Activated CD8-positive, alpha-beta T cell treated with anti-CD3 and anti-CD28 coated beads for 36 hours (primary cell): ENCODE measurements around the gene ATP10A. TPM values are rescaled to one million over a fixed set of nuclear protein-coding genes. Genes with fewer than 3 reads are reported as not detected.

Source experiments
- ATAC-seq: fragments of 200-7000 bp; cut with Tn5 transposase; one replicate; pipeline ENCODE4 v1.10.0; 2021; ENCODE audit warnings: mild to moderate bottlenecking, moderate library complexity
- CTCF ChIA-PET: fragments of 350-600 bp; sonication (Branson Sonifier 250); formaldehyde crosslinking; loops from one replicate; lab custom pipeline; 2021; ENCODE audit warnings: antibody characterized with exemption; lab: Charles Lee
- POLR2A ChIA-PET: fragments of 350-600 bp; sonication (Branson Sonifier 250); formaldehyde crosslinking; loops from one replicate; lab custom pipeline; 2021; ENCODE audit warnings: antibody characterized with exemption; lab: Charles Lee
- DNase-seq: peaks from one replicate; pipeline ENCODE4 v3.0.0-alpha.2; 2020
- H3K27ac Mint-ChIP-seq: one replicate; pipeline ENCODE4 v1.8.0; 2021; ENCODE audit warnings: mild to moderate bottlenecking, mixed read lengths
- H3K27me3 Mint-ChIP-seq: one replicate; pipeline ENCODE4 v1.8.0; 2021; ENCODE audit warnings: mixed read lengths
- H3K36me3 Mint-ChIP-seq: one replicate; pipeline ENCODE4 v1.8.0; 2021; ENCODE audit warnings: low read depth, mixed read lengths
- H3K4me1 Mint-ChIP-seq: one replicate; pipeline ENCODE4 v1.8.0; 2021; ENCODE audit warnings: low read depth, mixed read lengths
- H3K4me3 Mint-ChIP-seq: one replicate; pipeline ENCODE4 v1.8.0; 2021; ENCODE audit warnings: mild to moderate bottlenecking, moderate library complexity, mixed read lengths
- H3K9me3 Mint-ChIP-seq: one replicate; pipeline ENCODE4 v1.8.0; 2021; ENCODE audit warnings: mixed read lengths
- intact Hi-C: fragments of 100-400 bp; cut with micrococcal nuclease; formaldehyde crosslinking; loops from one replicate; pipeline ENCODE4 v1.10.0; 2022
- total RNA-seq, 2 experiments: library from RNA; stranded (reverse); gene quantifications; one replicate each; pipeline ENCODE4 v1.2.3, GENCODE V29; 2021
- TF ChIP-seq, protein P1 (sequence below): fragments of 200-600 bp; IDR thresholded peaks from one replicate; pipeline ENCODE4 v1.8.0; 2022; ENCODE audit warnings: antibody characterized with exemption, mild to moderate bottlenecking

The ATP10A gene
- total RNA-seq, 2 experiments from 2014 or later, result 17.8 to 21.0 TPM

DNA sequence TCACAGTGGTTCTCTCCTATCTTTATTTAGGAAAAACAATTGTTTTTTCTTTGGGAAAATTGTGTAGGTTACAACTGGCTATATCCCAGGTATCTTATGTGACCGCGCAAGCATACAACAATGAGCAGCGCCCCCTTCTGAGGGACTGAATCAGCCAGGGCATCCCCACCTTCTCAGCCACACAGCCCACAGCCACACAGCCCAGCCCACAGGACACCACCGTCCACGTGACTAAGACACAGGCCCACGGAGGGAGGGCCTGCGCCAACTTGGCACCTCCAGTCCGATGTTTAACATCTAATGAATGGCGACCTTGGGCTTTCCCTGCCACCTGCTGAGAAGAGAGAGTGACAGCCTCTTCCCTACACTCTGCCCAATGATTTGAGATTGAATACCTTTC is 68.1 kb downstream of the ATP10A start:
- ChIA-PET POLR2A (no interaction called here), CTCF (interaction anchor here (1.2 kb wide), 1 partner anchor 12 kb away, joined by 4 read pairs; no protein-coding TSS in a partner anchor)
- ATAC-seq, result no peak
- TF ChIP-seq, protein P1, sequence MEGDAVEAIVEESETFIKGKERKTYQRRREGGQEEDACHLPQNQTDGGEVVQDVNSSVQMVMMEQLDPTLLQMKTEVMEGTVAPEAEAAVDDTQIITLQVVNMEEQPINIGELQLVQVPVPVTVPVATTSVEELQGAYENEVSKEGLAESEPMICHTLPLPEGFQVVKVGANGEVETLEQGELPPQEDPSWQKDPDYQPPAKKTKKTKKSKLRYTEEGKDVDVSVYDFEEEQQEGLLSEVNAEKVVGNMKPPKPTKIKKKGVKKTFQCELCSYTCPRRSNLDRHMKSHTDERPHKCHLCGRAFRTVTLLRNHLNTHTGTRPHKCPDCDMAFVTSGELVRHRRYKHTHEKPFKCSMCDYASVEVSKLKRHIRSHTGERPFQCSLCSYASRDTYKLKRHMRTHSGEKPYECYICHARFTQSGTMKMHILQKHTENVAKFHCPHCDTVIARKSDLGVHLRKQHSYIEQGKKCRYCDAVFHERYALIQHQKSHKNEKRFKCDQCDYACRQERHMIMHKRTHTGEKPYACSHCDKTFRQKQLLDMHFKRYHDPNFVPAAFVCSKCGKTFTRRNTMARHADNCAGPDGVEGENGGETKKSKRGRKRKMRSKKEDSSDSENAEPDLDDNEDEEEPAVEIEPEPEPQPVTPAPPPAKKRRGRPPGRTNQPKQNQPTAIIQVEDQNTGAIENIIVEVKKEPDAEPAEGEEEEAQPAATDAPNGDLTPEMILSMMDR, result no peak
- no peak for DNase-seq
- H3K4me3 Mint-ChIP-seq, result no peak overlapping the region
- no peaks in the 10 kb centered on the region for H3K27me3 Mint-ChIP-seq
- H3K4me1 Mint-ChIP-seq, result peaks cover 51% of the 10 kb centered on the region
- peaks cover 1% of the 10 kb centered on the region for H3K36me3 Mint-ChIP-seq
- no peaks in the 10 kb centered on the region for H3K9me3 Mint-ChIP-seq
- intact Hi-C loops, result no loop called here
- H3K27ac Mint-ChIP-seq, result no peak overlapping the region

- H3K27me3 Mint-ChIP-seq, result no peaks in the 10 kb centered on the region
Observed at GRCh38 chr15:25793354-25794050, 69.6 kb downstream of the ATP10A start.

DNA sequence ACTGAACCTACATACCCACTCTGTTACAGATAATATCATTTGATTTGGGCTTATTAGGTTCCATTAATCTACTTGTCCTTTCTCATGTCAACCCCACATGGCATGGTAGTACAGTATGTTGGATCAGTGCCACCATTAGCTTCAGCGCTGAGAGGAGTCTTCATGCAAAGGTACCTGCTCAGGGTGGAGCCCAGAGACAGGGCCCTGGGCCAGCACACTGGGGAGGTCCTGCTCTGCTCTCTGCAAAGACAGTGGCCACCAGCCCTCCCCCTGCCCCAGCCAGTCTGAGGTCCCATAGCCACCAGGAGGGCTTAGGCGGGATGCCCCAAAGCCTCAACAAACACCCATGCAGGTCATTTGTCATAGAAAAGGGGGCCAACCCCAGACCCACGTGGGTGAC is 71.0 kb downstream of the ATP10A start:
- POLR2A ChIA-PET, result no interaction called here
- CTCF ChIA-PET, result no interaction called here
- no peak overlapping the region for H3K4me3 Mint-ChIP-seq
- TF ChIP-seq, protein P1, result no peak
- peaks cover 1% of the 10 kb centered on the region for H3K36me3 Mint-ChIP-seq
- no peaks in the 10 kb centered on the region for H3K9me3 Mint-ChIP-seq
- intact Hi-C loops, result no loop called here
- no peak for ATAC-seq
- no peak for DNase-seq
- no peak overlapping the region for H3K27ac Mint-ChIP-seq
- no peaks in the 10 kb centered on the region for H3K27me3 Mint-ChIP-seq
- H3K4me1 Mint-ChIP-seq, result peaks cover 59% of the 10 kb centered on the region

More at GRCh38 chr15:25793354-25794050, 69.6 kb downstream of the ATP10A start:
- DNase-seq, result no peak
- no peak for ATAC-seq
- intact Hi-C loops, result no loop called here
- Mint-ChIP-seq H3K27ac (no peak overlapping the region), H3K4me1 (peaks cover 49% of the 10 kb centered on the region), H3K36me3 (peaks cover 1% of the 10 kb centered on the region), H3K4me3 (no peak overlapping the region), H3K9me3 (no peaks in the 10 kb centered on the region)
- TF ChIP-seq, protein P1, result no peak
- POLR2A ChIA-PET, result interaction anchor here (1.7 kb wide), 1 partner anchor 65 kb away, joined by 4 read pairs; no protein-coding TSS in a partner anchor
- CTCF ChIA-PET, result interaction anchor here (0.8 kb wide), 1 partner anchor 21 kb away, joined by 4 read pairs; no protein-coding TSS in a partner anchor

- Mint-ChIP-seq H3K4me3 (no peak overlapping the region), H3K27ac (peak overlapping the region; percentile 33), H3K27me3 (no peaks in the 10 kb centered on the region), H3K9me3 (no peaks in the 10 kb centered on the region), H3K36me3 (peaks cover 1% of the 10 kb centered on the region), H3K4me1 (peaks cover 54% of the 10 kb centered on the region)
- ChIA-PET POLR2A (interaction anchor here (0.9 to 1.1 kb wide), 2 partner anchors 26 to 59 kb away, joined by 3 read pairs; no protein-coding TSS in a partner anchor), CTCF (interaction anchor here (1.0 kb wide), 1 partner anchor 144 kb away, joined by 3 read pairs; no protein-coding TSS in a partner anchor)
- DNase-seq (peak; percentile 80), ATAC-seq (peak; percentile 97)
- intact Hi-C loops, result loop anchor here (2.0 to 5.0 kb wide), 3 partner anchors 53 to 142 kb away; no protein-coding TSS in a partner anchor
- TF ChIP-seq, protein P1, result no peak
Observed at GRCh38 chr15:25790000-25790660, 73.0 kb downstream of the ATP10A start.
